ENCODE results near the gene TGFBR3. TPM values are rescaled to one million over a fixed set of nuclear protein-coding genes. Genes with fewer than 3 reads are reported as not detected.

The TGFBR3 gene
- total and polyA plus RNA-seq, 2 of the 4 experiments (the other 2 are of a cell fraction), result 3.0 to 11.3 TPM

GRCh38 chr1:91885213-91885715 is 687 bp downstream of the TGFBR3 start:
- ATAC-seq (ENCODE audit: low read depth) (peak; percentile 31), DNase-seq (peak; percentile 12)
- Histone ChIP-seq H3K4me2 (ENCODE audit: low read depth, low read length) (peak overlapping the region; percentile 98), H2AK9ac (replicated peaks; ENCODE audit: low read depth, low read length, poor library complexity) (peak overlapping the region; percentile 94), H3K27ac (ENCODE audit: insufficient read depth, low read length) (peak overlapping the region; percentile 70), H3K9ac (ENCODE audit: low read depth, low read length) (peak overlapping the region; percentile 93), H3K79me1 (ENCODE audit: low read depth in 1 of 2, low read length in 2 of 2) (peaks cover 11 to 14% of the 10 kb centered on the region in 2 experiments), H2BK20ac (ENCODE audit: low read depth, low read length) (peak overlapping the region; percentile 35; the same call in 1 of the 2 replicates), H3K14ac (replicated peaks; ENCODE audit: low read depth, low read length) (peak overlapping the region; percentile 35), H2BK15ac (ENCODE audit: low read depth, low read length) (no peak overlapping the region), H3K23ac (ENCODE audit: low read depth, low read length) (peak overlapping the region; percentile 90), H2BK120ac (ENCODE audit: low read depth, low read length) (peak overlapping the region; percentile 87), H3K9me1 (ENCODE audit: insufficient read depth, low read length) (no peaks in the 10 kb centered on the region), H2AK5ac (ENCODE audit: low read depth, low read length) (no peak overlapping the region), H3K27me3 (ENCODE audit: control insufficient read depth, insufficient read depth, low read length) (no peaks in the 10 kb centered on the region), H3K9me3 (ENCODE audit: control insufficient read depth, insufficient read depth, low read length) (no peaks in the 10 kb centered on the region), H2AFZ (replicated peaks; ENCODE audit: low read length, poor library complexity) (peak overlapping the region; percentile 96), H4K8ac (ENCODE audit: low read depth in 2 of 2, low read length in 2 of 2) (peak overlapping the region in 1 of 2 experiments; percentile 11; a peak in 2 of 4 replicates), H3K4me1 (ENCODE audit: control insufficient read depth, insufficient read depth, low read length) (peaks cover 3% of the 10 kb centered on the region), H3K56ac (ENCODE audit: extremely low read depth, insufficient read depth, low read length) (peak overlapping the region; percentile 75), H2BK5ac (ENCODE audit: low read depth, low read length, poor library complexity, severe bottlenecking) (peak overlapping the region; percentile 53), H3K36me3 (ENCODE audit: control insufficient read depth, insufficient read depth, low read length) (no peaks in the 10 kb centered on the region), H4K5ac (ENCODE audit: low read depth, low read length) (peak overlapping the region; percentile 21; the same call in 1 of the 2 replicates), H3K18ac (ENCODE audit: low read depth, low read length) (peak overlapping the region; percentile 38), H4K20me1 (ENCODE audit: insufficient read depth, low read length) (no peaks in the 10 kb centered on the region; the same call in none of the 2 replicates), H3K4me3 (ENCODE audit: insufficient read depth, low read depth, low read length) (peak overlapping the region; percentile 90), H4K91ac (ENCODE audit: insufficient read depth, low read depth, low read length) (no peak overlapping the region; the same call in 1 of the 2 replicates), H3K4ac (ENCODE audit: low read depth, low read length) (peak overlapping the region; percentile 43)
- no TSS peak for BruUV-seq (replicated peaks)
- CTCF ChIA-PET, result interaction anchor here (0.9 to 1.2 kb wide), 3 partner anchors 16 to 356 kb away, joined by 3 read pairs; no protein-coding TSS in a partner anchor
- dilution Hi-C loops (cut with HindIII; ENCODE audit: low sequenced_read_pairs, unreplicated experiment) (no loop called here), in situ Hi-C loops (cut with MboI; ENCODE audit: low sequenced_read_pairs) (loop anchor here (10.0 kb wide), 1 partner anchor 150 kb away; no protein-coding TSS in a partner anchor), intact Hi-C loops (cut with micrococcal nuclease) (loop anchor here (5.0 kb wide), 3 partner anchors 53 to 358 kb away; no protein-coding TSS in a partner anchor)
- TF ChIP-seq CEBPB (IDR thresholded peaks at IDR 0.05; ENCODE audit: low read depth, low read length) (no peak), MAZ (IDR thresholded peaks at IDR 0.05; ENCODE audit: borderline replicate concordance, low read depth, low read length) (0 out of 2 replicates have a peak, but pooled peaks have one; percentile 10), USF2 (IDR thresholded peaks at IDR 0.05; ENCODE audit: low read depth, low read length) (no peak), RCOR1 (IDR thresholded peaks at IDR 0.05; ENCODE audit: insufficient replicate concordance, low read length) (no peak)
- POLR2A ChIA-PET (ENCODE audit: unreplicated experiment), result interaction anchor here (0.6 kb wide), 1 partner anchor 121 kb away, joined by 12 read pairs; no protein-coding TSS in a partner anchor
- WGBS, 2 experiments (ENCODE audit: extremely low coverage in 2 of 2, insufficient read length in 1 of 2), result 2% methylated on average over 11 of the region's 42 CpGs; no CpG with 5 or more reads in 1 of the 2 experiments
